B cell (primary cell): ENCODE measurements around the gene CASP1. TPM values are rescaled to one million over a fixed set of nuclear protein-coding genes. Genes with fewer than 3 reads are reported as not detected.

Source experiments
- ATAC-seq: fragments of 200-7000 bp; cut with Tn5 transposase; one replicate; pipeline ENCODE4 v1.10.0; 2021; ENCODE audit warnings: low read depth, mild to moderate bottlenecking, moderate number of reproducible peaks, moderate library complexity
- CTCF ChIA-PET: fragments of 350-600 bp; sonication (Branson Sonifier 250); formaldehyde crosslinking; loops from one replicate; lab custom pipeline; 2021; ENCODE audit warnings: antibody characterized with exemption, inconsistent platforms; lab: Charles Lee
- POLR2A ChIA-PET: fragments of 350-600 bp; sonication (Branson Sonifier 250); formaldehyde crosslinking; loops from one replicate; lab custom pipeline; 2021; ENCODE audit warnings: antibody characterized with exemption; lab: Charles Lee
- DNase-seq: peaks from one replicate; pipeline ENCODE4 v3.0.0; 2013
- H2AFZ ChIP-seq: 2 replicates; pipeline ENCODE4 v1.6.1; 2012; ENCODE audit warnings: mild to moderate bottlenecking, low read depth, low read length; ENCODE audit not compliant: insufficient read depth, poor library complexity, severe bottlenecking
- H3K27ac ChIP-seq, 2 donors: 1 replicate in 1 of 2; 2 replicates in 1 of 2; pipeline ENCODE4 v1.5.1; 2012 to 2013; ENCODE audit warnings: low read length in 2 of 2, mild to moderate bottlenecking in 2 of 2, moderate library complexity in 1 of 2
- H3K27me3 ChIP-seq, 4 experiments: fragments of 200-600 bp in 1 of 4; sonication (generic) in 1 of 4; replicated peaks in 1 of 4; 1 replicate in 2 of 4; 2 replicates in 2 of 4; pipeline versions ENCODE4 v1.6.1 to v1.7.0; 2013 to 2016; ENCODE audit warnings: low read length in 3 of 4, mild to moderate bottlenecking in 2 of 4, mixed read lengths in 1 of 4, moderate library complexity in 1 of 4; ENCODE audit not compliant: insufficient read depth in 4 of 4, control insufficient read depth in 3 of 4; ENCODE audit errors: control extremely low read depth in 1 of 4
- H3K36me3 ChIP-seq, 2 experiments: replicated peaks in 1 of 2; 1 replicate in 1 of 2; 2 replicates in 1 of 2; pipeline versions ENCODE4 v1.6.1 to v1.7.1; 2013; ENCODE audit warnings: low read length in 1 of 2; ENCODE audit not compliant: insufficient read depth in 2 of 2, control insufficient read depth in 1 of 2; ENCODE audit errors: control extremely low read depth in 1 of 2, extremely low read depth in 1 of 2
- H3K4me1 ChIP-seq, 2 donors: fragments of 200-600 bp in 1 of 2; sonication (generic) in 1 of 2; 1 replicate in 1 of 2; 2 replicates in 1 of 2; pipeline versions ENCODE4 v1.5.1 to v1.6.1; 2013 to 2017; ENCODE audit warnings: low read length in 2 of 2; ENCODE audit not compliant: control insufficient read depth in 2 of 2, insufficient read depth in 2 of 2
- H3K4me2 ChIP-seq: replicated peaks from 2 replicates; pipeline ENCODE3; 2012; ENCODE audit warnings: mild to moderate bottlenecking, low read depth, low read length; ENCODE audit not compliant: poor library complexity, severe bottlenecking
- H3K4me3 ChIP-seq, 5 experiments: fragments of 200-600 bp in 1 of 5; sonication (generic) in 1 of 5; 1 replicate in 3 of 5; 2 replicates in 2 of 5; pipeline versions ENCODE4 v1.5.1 to v1.7.0; 2011 to 2016; ENCODE audit warnings: low read length in 4 of 5, mild to moderate bottlenecking in 4 of 5, low read depth in 2 of 5, control low read depth in 1 of 5, moderate library complexity in 1 of 5; ENCODE audit not compliant: insufficient read depth in 1 of 5; ENCODE audit errors: control extremely low read depth in 1 of 5, extremely low read depth in 1 of 5
- H3K79me2 ChIP-seq: fragments of 200-600 bp; sonication (generic); one replicate; pipeline ENCODE4 v1.6.0; 2016; ENCODE audit warnings: low read length; ENCODE audit not compliant: control insufficient read depth, insufficient read depth
- H3K9ac ChIP-seq: fragments of 200-600 bp; sonication (generic); 2 replicates; pipeline ENCODE4 v1.6.1; 2017; ENCODE audit warnings: mild to moderate bottlenecking, low read length, moderate library complexity
- H3K9me3 ChIP-seq, 3 donors: one replicate each; pipeline versions ENCODE4 v1.6.1 to v1.7.1; 2013; ENCODE audit warnings: low read length in 2 of 3; ENCODE audit not compliant: control insufficient read depth in 2 of 3, insufficient read depth in 1 of 3; ENCODE audit errors: control extremely low read depth in 1 of 3
- H4K20me1 ChIP-seq: 2 replicates; pipeline ENCODE4 v1.6.0; 2012; ENCODE audit warnings: mild to moderate bottlenecking, low read length; ENCODE audit not compliant: insufficient read depth, control insufficient read depth, poor library complexity, severe bottlenecking
- H3K27ac Mint-ChIP-seq: one replicate; pipeline ENCODE4 v1.8.0; 2021; ENCODE audit warnings: mixed read lengths
- H3K27me3 Mint-ChIP-seq: one replicate; pipeline ENCODE4 v1.8.0; 2021; ENCODE audit warnings: mixed read lengths
- H3K4me1 Mint-ChIP-seq: one replicate; pipeline ENCODE4 v1.8.0; 2021; ENCODE audit warnings: mixed read lengths
- H3K4me3 Mint-ChIP-seq: one replicate; pipeline ENCODE4 v1.8.0; 2021; ENCODE audit warnings: mixed read lengths
- H3K9me3 Mint-ChIP-seq: one replicate; pipeline ENCODE4 v1.8.0; 2022; ENCODE audit warnings: mixed read lengths; ENCODE audit not compliant: insufficient read depth
- CTCF ChIP-seq: fragments of 200-600 bp; IDR thresholded peaks from one replicate; pipeline ENCODE4 v1.8.0; 2022; ENCODE audit warnings: antibody characterized with exemption, mild to moderate bottlenecking
- EZH2 ChIP-seq: IDR thresholded peaks from 2 replicates; pipeline ENCODE4 v1.6.1; 2012; ENCODE audit warnings: borderline replicate concordance, low read depth, mild to moderate bottlenecking, moderate library complexity, low read length; ENCODE audit not compliant: insufficient read depth, poor library complexity, severe bottlenecking
- WGBS: methylation state at CpG from one replicate; pipeline ENCODE4 v1.1.5; 2013; ENCODE audit warnings: missing lambda C conversion rate; ENCODE audit not compliant: insufficient coverage; 5-methylcytosine and 5-hydroxymethylcytosine counted together
- intact Hi-C: fragments of 100-400 bp; cut with micrococcal nuclease; formaldehyde crosslinking; loops from one replicate; pipeline ENCODE4 v1.10.0; 2022
- polyA plus RNA-seq: library from polyadenylated mRNA; depleted of rRNA; stranded (reverse); fragments of >200 nt; gene quantifications from 2 replicates; pipeline ENCODE4 v1.2.3, GENCODE V29; 2012
- total RNA-seq, 2 donors: library from RNA; stranded (reverse); fragments of 120-200 nt in 1 of 2; gene quantifications; 1 replicate in 1 of 2; 2 replicates in 1 of 2; pipeline versions ENCODE4 v1.2.3 to v1.2.4, GENCODE V29; 2013 to 2022

Gene CASP1
- total and polyA plus RNA-seq, 2 donors (not counting 1 experiment from before 2014, with no cell fraction given), result 28.4 to 31.9 TPM

- Mint-ChIP-seq H3K9me3 (no peaks in the 10 kb centered on the region), H3K27ac (no peak overlapping the region), H3K27me3 (no peaks in the 10 kb centered on the region), H3K4me1 (no peaks in the 10 kb centered on the region), H3K4me3 (no peak overlapping the region)
- intact Hi-C loops, result no loop called here
- ChIA-PET POLR2A (no interaction called here), CTCF (interaction anchor here (1.9 kb wide), 1 partner anchor 10 kb away, joined by 4 read pairs; no protein-coding TSS in a partner anchor)
- no peaks in the 10 kb centered on the region for H3K79me2 ChIP-seq
- H3K9me3 ChIP-seq, result no peaks in the 10 kb centered on the region
- no peak overlapping the region for H2AFZ ChIP-seq
- H3K36me3 ChIP-seq, result no peaks in the 10 kb centered on the region
- no peaks in the 10 kb centered on the region for H3K4me1 ChIP-seq
- ATAC-seq (no peak), DNase-seq (no peak)
- no peak overlapping the region for H3K4me2 ChIP-seq
- no peak overlapping the region for H3K9ac ChIP-seq
- H3K27ac ChIP-seq, result no peak overlapping the region
- no peak overlapping the region for H3K4me3 ChIP-seq
- no peak for TF ChIP-seq CTCF
- TF ChIP-seq EZH2, result no peak
- H4K20me1 ChIP-seq, result no peaks in the 10 kb centered on the region
- H3K27me3 ChIP-seq, result no peaks in the 10 kb centered on the region
These were observed 27.5 kb downstream of the CASP1 start for GRCh38 chr11:105007463-105007862.

GRCh38 chr11:105005451-105005845 lies 29.5 kb downstream of the CASP1 start:
- Histone ChIP-seq H3K4me2 (no peak overlapping the region), H3K4me1 (no peaks in the 10 kb centered on the region), H4K20me1 (no peaks in the 10 kb centered on the region), H3K4me3 (no peak overlapping the region), H3K9me3 (no peaks in the 10 kb centered on the region), H3K79me2 (no peaks in the 10 kb centered on the region), H2AFZ (no peak overlapping the region), H3K27me3 (no peaks in the 10 kb centered on the region), H3K9ac (no peak overlapping the region), H3K27ac (no peak overlapping the region), H3K36me3 (no peaks in the 10 kb centered on the region)
- Mint-ChIP-seq H3K4me3 (no peak overlapping the region), H3K9me3 (no peaks in the 10 kb centered on the region), H3K4me1 (peaks cover 5% of the 10 kb centered on the region), H3K27ac (no peak overlapping the region), H3K27me3 (no peaks in the 10 kb centered on the region)
- intact Hi-C loops, result no loop called here
- WGBS, result 100% methylated on average over 1 of the region's 3 CpGs
- ATAC-seq (no peak), DNase-seq (no peak)
- ChIA-PET CTCF (no interaction called here), POLR2A (no interaction called here)
- no peak for TF ChIP-seq CTCF
- no peak for TF ChIP-seq EZH2
